Renal cortical epithelial cell (primary cell): Measurements from ENCODE around the gene TEX14. TPM values are rescaled to one million over a fixed set of nuclear protein-coding genes. Genes with fewer than 3 reads are reported as not detected.

Experiments used
- DNase-seq: peaks from one replicate; pipeline ENCODE4 v3.0.0-alpha.2; 2011; ENCODE audit warnings: low read depth
- total RNA-seq: library from RNA; depleted of rRNA; stranded (reverse); fragments of >200 nt; gene quantifications from 2 replicates; pipeline ENCODE4 v1.2.3, GENCODE V29; 2014

Gene TEX14
- total RNA-seq, 1 donor from 2014 or later, result not detected

DNA sequence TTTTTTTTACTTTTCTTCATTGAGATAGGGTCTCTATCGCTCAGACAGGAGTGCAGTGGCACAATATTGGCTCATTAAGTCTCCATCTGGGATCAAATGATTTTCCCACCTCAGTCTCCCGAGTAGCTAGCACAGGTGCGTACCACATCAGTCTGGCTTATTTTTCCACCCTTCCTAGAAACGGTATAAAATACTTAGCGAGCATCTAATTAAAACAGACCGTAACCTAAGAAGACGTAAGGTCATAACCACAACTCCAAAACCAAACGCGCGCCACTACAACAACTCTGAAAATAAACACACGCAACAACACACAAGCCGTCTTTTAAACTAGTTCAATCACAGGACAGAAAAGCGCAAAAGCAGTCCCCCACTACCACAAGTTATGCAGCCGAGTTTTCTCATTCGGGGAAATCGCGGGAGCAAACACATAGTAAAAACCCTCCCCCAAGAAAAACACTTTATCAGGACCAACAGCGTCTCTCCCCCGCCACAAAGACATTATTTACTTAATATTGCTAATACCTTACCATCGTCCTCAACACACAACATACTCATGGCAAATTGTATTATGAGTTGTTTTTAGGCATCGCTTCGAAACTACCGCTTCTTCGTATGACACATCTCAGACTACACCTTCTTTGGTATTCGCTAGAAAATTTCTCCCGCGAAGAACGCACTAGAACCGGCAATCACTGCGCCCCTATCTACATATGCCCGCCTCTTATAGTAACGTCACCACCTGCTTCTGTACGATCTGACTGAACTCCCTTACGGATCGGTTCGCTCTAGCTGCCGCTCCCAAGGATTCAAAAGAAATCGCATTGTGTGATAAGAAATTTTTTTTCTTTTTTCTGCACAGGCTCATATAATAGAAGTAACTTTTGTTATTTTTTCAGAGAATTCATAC, 32.8 kb downstream of the TEX14 start:
- peak; percentile 97 for DNase-seq

DNA sequence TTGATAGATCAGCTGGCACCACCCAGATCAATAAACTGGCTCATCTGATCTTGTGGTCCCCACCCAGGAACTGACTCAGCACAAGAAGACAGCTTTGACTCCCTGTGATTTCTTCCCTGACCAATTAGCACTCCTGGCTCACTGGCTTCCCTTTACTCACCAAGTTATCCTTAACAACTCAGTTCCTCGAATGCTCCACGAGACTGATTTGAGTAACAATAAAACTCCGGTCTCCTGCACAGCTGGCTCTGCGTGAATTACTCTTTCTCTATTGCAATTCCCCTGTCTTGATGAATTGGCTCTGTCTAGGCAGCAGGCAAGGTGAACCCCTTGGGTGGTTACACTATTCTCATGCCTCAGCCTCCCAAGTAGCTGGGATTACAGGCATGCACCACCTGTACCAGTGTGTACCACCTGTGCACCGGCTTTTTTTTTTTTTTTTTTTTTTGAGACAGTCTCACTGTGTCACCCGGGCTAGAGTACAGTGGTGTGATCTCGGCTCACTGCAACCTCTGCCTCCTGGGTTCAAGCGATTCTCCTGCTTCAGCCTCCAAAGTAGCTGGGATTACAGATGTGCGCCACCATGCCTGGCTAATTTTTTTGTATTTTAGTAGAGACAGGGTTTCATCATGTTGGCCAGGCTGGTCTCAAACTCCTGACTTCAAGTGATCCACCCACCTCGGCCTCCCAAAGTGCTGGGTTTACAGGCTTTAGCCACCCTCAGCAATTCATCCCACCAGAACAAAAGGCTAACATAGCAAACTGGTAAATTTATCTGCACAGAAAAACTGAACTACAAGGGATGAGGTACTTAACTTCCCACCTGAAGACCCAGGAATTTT, 33.7 kb downstream of the TEX14 start:
- DNase-seq, result peak; percentile 16

DNA sequence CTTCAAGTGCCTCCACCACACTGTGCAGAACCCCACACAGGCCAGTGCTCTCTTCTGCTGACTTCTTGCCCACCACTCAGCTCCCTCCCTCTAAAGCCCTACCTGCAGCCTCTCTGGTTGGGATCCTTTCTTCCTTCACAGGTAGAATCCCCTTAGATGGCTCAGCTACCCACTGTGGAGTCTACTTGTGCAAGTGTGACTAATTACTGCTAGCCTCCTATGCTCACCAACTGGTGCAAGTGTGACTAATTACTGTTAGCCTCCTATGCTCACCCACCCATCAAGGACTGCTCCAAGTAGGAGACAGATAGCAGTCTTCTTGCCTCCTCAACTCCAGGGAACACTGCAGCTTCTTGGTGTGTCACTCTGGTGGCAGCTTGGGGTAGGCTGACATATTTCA, 43.6 kb downstream of the TEX14 start:
- DNase-seq, result peak; percentile 51

DNA sequence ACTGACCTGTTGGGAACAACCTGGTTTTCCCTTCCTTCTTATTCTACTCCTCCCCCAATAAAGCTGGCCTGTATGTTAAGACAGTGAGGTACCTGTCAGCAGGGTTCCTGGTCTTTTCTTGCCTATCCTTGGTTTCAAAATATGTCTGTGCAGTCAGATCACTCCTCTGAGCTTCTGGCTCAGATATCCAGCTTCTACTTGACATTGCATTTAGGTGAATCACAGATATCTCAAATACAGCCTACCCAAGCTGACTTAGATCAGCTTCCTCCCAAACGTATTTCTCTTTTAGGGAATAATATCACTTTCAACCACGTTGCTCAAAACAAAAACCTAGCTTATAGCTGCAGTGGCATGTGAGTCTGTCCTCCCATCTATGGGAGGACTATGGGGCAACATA, 48.7 kb downstream of the TEX14 start:
- peak; percentile 53 for DNase-seq

DNA sequence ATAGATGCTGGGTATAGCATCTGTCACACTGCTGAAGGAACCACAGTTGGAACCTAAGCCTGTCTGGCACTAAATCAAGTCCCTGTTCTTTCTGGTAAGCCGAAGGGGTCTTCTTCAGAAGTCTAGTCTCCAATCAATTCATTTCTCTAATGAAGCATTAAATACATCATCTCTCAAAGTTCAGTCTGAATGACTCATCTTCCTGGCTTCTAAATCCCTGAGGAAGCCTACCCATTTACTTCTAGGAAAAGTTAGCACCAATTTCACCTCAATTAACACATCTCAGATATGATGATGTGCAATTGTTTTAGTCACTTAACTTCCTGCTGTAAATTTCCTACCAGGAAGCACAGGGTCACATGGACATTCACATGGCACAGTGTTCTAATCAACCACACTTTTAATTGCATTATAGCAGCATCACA, 49.9 kb downstream of the TEX14 start:
- DNase-seq, result no peak

DNA sequence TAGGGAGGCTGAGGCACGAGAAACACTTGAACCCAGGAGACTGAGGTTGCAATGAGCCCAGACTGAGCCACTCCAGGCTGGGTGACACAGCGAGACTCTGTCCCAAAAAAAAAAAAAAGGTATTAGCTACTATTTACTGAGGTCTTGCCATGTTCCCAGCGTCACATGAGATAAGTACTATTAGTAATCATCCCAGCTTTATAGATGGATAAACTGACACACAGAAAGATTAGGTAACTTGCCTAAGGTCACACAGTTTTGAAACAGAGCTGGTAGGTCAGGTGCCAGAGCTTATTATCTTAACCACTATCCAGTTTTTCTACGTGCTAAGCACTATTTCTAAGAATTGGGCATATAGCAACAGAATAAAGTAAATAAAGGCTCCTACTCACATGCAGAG, 51.6 kb downstream of the TEX14 start:
- DNase-seq, result no peak

DNA sequence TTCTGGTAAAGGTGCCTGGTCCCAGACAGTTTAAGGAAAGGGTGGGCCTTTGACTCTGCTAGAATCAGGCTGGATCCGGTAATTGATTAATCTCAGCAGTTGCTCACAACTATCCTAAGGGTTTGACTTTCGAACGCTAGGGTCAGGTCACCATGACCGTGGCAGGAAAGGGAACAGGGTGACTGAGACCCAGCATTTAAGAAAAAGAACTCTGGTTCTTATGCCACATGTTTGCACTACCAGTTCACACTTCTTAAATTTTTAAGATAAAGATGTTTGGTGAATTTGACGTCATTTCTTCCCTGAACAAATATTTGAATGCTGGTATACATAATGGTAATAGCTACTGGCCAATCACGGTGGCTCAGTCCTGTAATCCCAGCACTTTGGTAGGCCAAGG, 52.2 kb downstream of the TEX14 start:
- no peak for DNase-seq

DNA sequence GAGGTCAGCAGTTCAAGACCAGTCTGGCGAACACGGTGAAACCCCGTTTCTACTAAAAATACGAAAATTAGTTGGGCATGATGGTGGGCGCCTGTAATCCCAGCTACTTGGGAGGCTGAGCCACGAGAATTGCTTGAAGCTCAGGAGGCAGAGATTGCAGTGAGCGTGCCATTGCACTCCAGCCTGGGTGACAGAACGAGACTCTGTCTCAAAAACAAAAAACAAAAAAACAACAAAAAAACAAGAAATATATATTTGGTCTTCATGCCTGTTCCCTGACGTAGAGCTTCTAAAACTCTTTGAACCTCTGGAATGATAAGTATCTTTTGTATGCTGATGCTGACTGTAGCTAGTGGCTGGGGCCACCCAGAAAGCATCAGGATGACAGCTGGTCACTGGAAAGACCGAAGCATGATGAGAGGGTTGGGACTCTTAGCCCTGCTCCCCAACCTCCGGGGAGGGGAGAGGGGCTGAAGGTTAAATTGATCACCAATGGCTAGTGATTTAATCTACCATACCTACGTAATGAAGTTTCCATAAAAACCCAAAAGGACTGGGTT, 54.8 kb downstream of the TEX14 start:
- no peak for DNase-seq

DNA sequence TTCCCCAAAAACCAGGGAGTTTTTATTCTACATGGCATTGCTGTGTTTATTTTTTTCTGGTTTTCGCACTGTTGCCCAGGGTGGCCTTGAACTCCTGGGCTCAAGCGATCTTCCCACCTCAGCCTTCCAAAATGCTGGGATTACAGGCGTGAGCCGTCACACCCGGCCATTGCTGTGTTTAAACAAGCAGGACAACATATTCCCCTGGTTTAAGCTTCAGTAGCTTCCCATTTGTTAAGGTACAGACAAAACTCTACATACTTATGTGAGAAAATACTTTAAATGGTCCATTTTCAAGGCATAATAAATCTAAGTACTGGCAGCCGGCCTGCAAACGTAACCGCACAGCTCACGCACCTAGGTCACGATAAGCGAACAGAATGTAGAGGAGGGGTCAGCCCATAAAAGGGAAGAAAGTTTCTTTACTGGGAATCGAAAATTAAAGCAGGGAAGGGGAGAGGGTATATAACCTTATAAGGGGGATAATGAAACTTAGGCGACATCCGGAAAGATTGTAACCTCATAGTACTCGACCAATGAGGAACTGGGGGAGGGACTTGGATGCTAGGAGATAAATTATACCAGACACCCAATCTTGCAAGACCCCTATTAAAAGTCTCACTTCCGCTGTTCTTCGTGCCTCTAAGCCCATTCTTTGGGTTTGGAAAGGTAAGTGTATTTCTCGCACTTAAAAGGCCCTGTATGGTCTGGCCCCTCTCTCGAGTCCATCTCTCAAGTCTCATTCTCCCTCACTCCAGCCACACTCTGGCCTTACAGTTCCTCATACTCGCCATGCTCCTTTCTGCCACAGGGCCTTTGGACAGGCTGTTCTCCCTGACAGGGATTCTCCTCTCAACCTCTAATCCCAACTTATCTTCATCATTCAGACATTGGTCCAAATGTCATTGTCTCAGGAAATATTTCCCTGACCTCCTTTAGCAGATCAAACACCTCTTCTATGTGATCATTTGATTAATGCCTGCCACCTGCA, 59.2 kb downstream of the TEX14 start:
- no peak for DNase-seq

DNA sequence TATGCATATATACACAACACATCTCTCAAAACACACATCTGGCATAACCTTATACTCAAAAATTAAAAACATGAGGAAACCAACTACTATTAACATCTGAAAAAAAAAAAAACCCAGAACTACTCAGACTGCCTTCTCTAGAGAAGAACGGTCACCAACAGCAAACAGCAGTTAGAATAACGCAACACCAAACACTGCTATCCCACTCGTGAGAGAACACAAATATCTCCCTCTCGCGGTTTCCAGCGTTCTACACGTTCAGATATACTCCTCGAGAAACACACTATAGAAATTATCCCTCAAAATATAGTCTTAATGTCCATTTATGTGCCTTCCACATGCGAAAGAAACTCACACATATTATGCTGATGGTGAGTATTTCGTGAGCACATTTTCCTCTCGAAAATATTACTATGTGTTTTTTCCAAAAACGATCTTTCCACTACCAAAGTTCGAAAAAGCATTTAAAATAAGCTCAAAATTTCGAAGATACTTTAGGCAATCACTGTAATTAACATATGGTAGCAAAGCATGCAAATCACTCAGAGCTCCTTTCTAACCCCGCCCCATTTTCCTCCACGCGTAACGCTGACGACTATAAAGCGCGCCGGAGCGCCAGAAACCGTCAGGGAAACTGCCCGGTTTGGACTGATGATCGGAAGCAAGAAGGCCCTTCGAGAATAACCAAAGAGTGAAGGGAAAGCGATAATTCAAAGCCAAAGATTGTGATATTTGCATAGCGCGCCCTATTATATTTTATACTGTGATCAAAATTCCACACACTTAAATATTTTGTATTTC, 60.1 kb downstream of the TEX14 start:
- peak; percentile 98 for DNase-seq

DNA sequence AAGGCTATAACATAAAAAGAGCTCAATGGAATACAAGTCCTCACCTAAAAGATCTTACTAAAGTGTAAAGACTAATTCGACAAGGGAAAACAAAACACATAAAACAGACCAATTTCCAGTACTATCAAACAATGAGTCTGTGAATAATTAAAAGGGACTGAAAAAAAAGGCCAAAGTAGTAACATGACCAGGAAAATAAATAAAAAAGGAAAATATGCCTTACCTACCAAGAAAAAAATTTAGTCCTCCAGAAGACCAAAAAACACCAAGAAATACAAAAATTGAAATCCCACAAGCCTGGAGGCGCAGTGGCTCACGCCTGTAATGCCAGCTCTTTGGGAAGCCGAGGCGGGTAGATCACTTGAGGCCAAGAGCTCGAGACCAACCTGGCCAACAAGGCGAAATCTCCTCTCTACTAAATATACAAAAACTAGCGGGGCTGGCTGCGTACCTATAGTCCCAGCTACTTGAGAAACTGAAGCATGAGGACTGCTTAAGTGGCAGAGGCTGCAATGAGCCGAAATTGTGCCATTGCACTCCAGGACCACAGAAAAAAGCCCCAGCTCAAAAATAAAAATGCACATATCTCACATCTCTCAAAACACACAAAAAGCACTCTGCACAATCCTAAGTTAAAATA, 60.8 kb downstream of the TEX14 start:
- DNase-seq, result no peak

DNA sequence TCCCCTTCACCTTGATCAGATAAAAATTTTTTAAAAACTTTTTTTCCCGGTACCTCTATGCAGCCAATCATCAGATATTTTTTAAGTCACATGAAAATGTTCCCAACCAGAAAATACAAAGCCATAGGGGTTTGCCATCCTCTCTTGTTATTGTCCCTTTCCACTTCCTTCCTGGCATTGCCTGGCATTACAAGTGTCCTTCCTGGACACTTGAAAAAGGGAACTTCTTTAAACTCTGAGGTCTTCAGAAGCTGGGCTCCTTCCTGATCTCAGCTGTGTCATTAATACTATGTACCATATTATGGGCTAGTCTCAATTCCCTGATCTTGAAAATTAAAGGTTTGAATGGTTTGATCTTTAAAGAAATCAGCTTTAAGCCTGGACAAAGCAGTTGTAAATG, 64.9 kb downstream of the TEX14 start:
- no peak for DNase-seq

DNA sequence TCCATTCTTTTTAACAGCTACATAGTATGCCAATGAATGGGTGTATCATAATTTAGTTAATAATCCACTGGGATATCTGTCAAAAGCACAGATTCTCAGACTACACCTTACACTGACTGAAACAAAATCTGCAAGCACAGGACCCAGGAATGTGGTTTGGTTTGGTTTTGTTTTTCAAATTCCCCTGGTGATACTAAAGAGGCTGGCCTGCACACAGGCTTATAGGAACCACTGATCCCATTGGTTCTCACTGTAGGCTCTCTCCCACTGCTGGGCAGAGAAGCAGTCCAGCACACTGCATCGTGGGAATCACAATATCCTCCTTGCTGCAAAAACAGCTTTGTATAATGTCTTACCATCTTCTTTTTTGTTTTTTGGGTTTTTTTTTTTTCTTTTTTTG, 67.1 kb downstream of the TEX14 start:
- no peak for DNase-seq

DNA sequence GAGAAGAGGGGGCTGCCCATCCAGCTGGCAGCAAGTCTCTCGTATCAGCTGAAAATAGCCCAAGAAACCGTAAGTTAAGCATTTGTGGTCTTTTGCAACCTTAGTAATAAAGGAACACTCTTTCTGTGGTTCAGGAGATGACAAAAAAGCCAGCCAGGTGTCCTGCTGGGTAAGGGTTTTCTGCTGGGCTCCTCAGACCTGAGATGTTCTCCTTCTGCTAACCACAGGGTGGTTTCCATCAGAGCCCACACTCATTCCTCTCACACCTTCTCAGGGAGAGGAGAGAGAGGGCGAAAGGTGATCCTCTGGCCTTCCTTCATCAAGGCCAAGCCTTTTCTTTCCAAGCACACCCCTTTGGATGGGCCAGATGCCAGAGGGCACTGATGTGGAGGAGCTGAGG, 70.7 kb downstream of the TEX14 start:
- no peak for DNase-seq

DNA sequence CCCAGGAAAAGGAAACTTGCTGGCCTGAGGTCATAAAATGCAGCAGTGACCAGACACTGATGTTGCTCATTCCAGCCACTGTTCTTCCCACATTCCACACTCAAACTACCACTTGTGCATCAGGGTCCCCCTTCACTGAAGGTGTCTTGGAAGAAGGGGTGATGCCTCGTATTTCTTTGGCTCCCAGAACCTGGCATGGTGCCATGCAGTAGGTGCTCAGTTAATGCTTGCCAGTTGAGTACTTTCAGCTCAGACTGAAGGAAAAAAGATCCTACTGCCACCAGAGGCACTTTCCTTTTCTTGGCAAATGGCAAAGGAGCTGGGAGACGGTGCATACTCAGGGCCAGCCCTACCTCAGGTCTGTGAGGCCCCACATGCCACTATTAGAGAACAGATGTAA, 73.5 kb downstream of the TEX14 start:
- DNase-seq, result no peak

DNA sequence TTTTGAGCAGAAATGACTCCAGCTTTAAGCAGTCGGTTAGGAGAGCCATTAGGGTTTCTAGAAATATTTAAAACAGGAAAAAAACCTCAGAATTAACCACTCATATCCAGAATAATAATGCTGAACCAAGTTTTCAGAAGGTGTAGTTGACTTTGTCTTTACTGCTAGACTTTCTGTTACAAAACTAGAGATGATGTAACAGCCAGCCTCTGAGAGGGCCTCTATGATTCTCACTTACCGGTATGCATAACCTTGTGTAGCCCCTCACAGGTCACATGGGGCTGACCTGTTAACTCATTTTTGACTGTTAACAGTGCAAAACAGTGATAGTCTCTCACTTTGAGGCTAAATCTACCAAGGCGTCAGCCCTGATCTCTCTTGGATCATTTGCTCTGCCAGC, 74.3 kb downstream of the TEX14 start:
- no peak for DNase-seq

DNA sequence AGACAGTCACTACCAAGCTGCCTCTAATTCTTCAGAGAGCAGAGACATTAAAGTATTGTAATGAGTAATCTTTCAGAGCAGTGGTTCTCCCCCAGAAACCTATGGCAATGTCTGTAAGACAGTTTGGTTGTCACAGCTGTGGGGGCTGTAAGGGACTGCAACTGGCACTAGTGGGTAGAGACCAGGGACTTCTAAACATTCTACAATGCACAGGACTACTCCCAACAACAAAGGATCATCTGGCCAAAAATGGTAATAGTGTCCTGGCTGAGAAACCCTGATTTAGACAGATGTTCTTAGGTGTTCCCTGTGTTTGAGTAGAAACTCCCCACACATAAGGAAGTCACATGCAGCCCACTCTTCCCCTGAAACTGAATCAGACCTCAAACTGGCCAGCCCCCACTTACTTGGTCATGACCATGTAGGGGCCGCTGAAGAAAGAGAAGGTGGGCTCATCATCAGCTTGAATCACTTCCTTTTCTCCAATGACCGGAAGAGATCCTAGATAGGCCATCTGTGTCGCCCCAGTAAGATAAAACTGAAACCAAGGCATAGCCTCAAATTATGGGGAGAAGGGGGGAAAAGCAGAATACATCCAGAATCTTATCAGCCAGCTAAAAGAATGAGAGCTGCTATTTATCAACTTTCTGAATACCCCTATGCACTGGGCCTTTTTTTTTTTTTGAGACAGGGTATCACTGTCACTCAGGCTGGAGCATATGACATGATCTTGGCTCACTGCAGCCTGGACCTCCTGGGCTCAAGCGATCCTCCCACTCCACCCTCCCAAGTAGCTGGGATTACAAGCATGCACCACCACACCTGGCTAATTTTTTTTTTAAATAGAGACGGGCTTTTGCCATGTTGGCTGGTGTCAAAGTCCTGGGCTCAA, 75.8 kb downstream of the TEX14 start:
- DNase-seq, result no peak

DNA sequence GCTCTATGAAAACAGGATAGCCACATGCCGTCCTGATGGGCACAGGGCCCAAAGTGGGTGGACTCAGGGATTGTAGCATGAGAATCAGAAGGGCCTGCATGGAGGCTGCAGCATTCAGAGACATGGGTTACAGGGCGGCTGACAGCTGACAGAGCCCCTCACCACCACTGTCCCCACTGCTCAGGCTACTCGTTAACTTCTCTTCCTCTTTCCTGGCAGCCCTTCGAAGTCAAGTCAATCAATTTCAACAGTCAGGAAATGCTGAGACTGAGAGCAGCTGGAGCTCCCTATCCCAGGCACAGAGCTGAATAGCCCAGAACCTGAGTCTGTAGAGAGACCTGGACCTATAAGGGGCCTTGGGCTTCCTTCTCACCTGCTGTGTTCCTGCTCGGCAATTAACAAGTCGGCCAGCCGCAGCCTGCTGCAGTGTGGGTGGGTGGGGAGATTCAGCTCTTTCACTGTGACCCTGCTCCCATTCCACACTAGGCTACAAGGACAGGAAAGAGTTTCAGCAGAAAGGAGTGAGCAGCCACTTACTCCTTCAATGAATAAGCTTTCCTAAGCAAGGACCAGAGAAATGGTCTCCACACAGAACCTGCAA, 76.9 kb downstream of the TEX14 start:
- no peak for DNase-seq

DNA sequence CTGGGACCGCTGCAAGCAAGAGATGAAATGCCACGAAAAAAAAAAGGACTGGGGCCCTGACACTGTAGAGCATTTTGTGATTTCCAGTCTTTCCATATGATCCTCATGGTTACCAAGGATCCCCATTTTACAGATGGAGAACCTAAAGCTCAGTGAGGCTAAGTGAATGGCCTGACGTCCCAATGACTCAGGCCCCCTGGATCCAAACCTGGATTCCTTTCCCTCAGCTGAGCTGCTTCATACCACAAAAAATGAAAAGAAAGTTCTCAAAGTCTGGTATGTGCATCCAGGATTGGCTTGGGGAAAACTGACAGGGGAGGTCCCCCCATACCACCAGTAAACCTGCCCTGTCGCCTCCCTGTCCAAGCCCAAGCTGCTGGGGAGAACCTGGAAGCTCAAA, 80.5 kb downstream of the TEX14 start:
- no peak for DNase-seq
